MCF 10A (cell line): ENCODE measurements around the gene ADAMTS4. TPM values are rescaled to one million over a fixed set of nuclear protein-coding genes. Genes with fewer than 3 reads are reported as not detected.
A peak's percentile ranks its signal among the peaks of the same experiment; 100 is the strongest.

ENCODE experiments used
- BruUV-seq: library from RNA; stranded (reverse); fragments of 400-500 nt; replicated peaks from 2 replicates; lab custom pipeline; 2021; lab: Mats Ljungman, UMichigan
- CTCF ChIA-PET: fragments of 300-600 bp; sonication (Branson Sonifier 250); formaldehyde crosslinking; extraction: SDS; loops from one replicate; lab custom pipeline; 2021; ENCODE audit warnings: antibody characterized with exemption, inconsistent platforms; lab: Yijun Ruan, JAX
- POLR2A ChIA-PET: fragments of 300-600, 350-650 bp; sonication (Branson Sonifier 250); formaldehyde crosslinking; extraction: SDS; loops from one replicate; lab custom pipeline; 2020; ENCODE audit warnings: antibody characterized with exemption, inconsistent platforms; lab: Yijun Ruan, JAX
- DNase-seq: peaks from one replicate; pipeline ENCODE4 v3.0.0-alpha.2; 2018; ENCODE audit not compliant: unreplicated experiment
- H3K27ac Mint-ChIP-seq: one replicate; pipeline ENCODE4 v1.8.0; 2022; ENCODE audit warnings: mild to moderate bottlenecking, low read depth, mixed read lengths; ENCODE audit not compliant: unreplicated experiment
- H3K27me3 Mint-ChIP-seq: one replicate; pipeline ENCODE4 v1.8.0; 2022; ENCODE audit warnings: mixed read lengths; ENCODE audit not compliant: insufficient read depth, unreplicated experiment
- H3K36me3 Mint-ChIP-seq: one replicate; pipeline ENCODE4 v1.8.0; 2022; ENCODE audit warnings: mild to moderate bottlenecking, moderate library complexity, mixed read lengths; ENCODE audit not compliant: insufficient read depth, unreplicated experiment
- H3K4me1 Mint-ChIP-seq: one replicate; pipeline ENCODE4 v1.8.0; 2022; ENCODE audit warnings: mixed read lengths; ENCODE audit not compliant: insufficient read depth, unreplicated experiment
- H3K4me3 Mint-ChIP-seq: one replicate; pipeline ENCODE4 v1.8.0; 2022; ENCODE audit warnings: mild to moderate bottlenecking, moderate library complexity, mixed read lengths; ENCODE audit not compliant: unreplicated experiment
- H3K9me3 Mint-ChIP-seq: one replicate; pipeline ENCODE4 v1.8.0; 2022; ENCODE audit warnings: mixed read lengths; ENCODE audit not compliant: unreplicated experiment
- CTCF ChIP-seq: fragments of 200-600 bp; IDR thresholded peaks from one replicate; pipeline ENCODE4 v1.8.0; 2022; ENCODE audit warnings: antibody characterized with exemption, mild to moderate bottlenecking; ENCODE audit not compliant: unreplicated experiment
- intact Hi-C: fragments of 100-400 bp; cut with micrococcal nuclease; formaldehyde crosslinking; loops from 2 replicates; pipeline ENCODE4 v1.14.1; 2022
- total RNA-seq: library from RNA; stranded (reverse); gene quantifications from 2 replicates; pipeline ENCODE4 v1.2.3, GENCODE V29; 2022

ADAMTS4 gene
- total RNA-seq, 1 experiment from 2014 or later: not detected

- peaks cover 22% of the 10 kb centered on the region for H3K36me3 Mint-ChIP-seq
- H3K4me3 Mint-ChIP-seq: no peak overlapping the region
- no peak overlapping the region for H3K27ac Mint-ChIP-seq
- H3K4me1 Mint-ChIP-seq: peaks cover 53% of the 10 kb centered on the region
- DNase-seq: no peak
- no peaks in the 10 kb centered on the region for H3K27me3 Mint-ChIP-seq
- no TSS peak for BruUV-seq
- H3K9me3 Mint-ChIP-seq: no peaks in the 10 kb centered on the region
- ChIA-PET CTCF (interaction anchor here (0.5 to 4.1 kb wide), 14 partner anchors 9 to 1221 kb away, joined by 3 to 28 read pairs (median 4); partner anchors contain the start of genes PPOX and TOMM40L), POLR2A (interaction anchor here (1.0 to 2.9 kb wide), 5 partner anchors 18 to 190 kb away, joined by 3 to 11 read pairs (median 5); partner anchors contain the start of gene TOMM40L)
- no peak for TF ChIP-seq CTCF
- intact Hi-C loops: no loop called here
Observed at GRCh38 chr1:161199506-161200139, 769 bp upstream of the ADAMTS4 start.

- intact Hi-C loops: no loop called here
- Mint-ChIP-seq H3K9me3 (no peaks in the 10 kb centered on the region), H3K27me3 (no peaks in the 10 kb centered on the region), H3K36me3 (peaks cover 9% of the 10 kb centered on the region), H3K27ac (no peak overlapping the region), H3K4me3 (peak overlapping the region; percentile 11), H3K4me1 (peaks cover 45% of the 10 kb centered on the region)
- TF ChIP-seq CTCF: no peak
- CTCF ChIA-PET: interaction anchor here (0.5 to 4.1 kb wide), 17 partner anchors 10 to 188 kb away, joined by 3 to 28 read pairs (median 4); partner anchors contain the start of genes PPOX and TOMM40L
- peak; percentile 81 for DNase-seq
- POLR2A ChIA-PET: interaction anchor here (0.6 to 2.9 kb wide), 13 partner anchors 12 to 568 kb away, joined by 3 to 11 read pairs (median 4); partner anchors contain the start of genes DEDD, FCER1G and TOMM40L
- no TSS peak for BruUV-seq
Observed at GRCh38 chr1:161198194-161198896, 509 bp downstream of the ADAMTS4 start.

GRCh38 chr1:161197560-161198193 lies 1.2 kb downstream of the ADAMTS4 start:
- no peak for DNase-seq
- no TSS peak for BruUV-seq
- no peak overlapping the region for H3K4me3 Mint-ChIP-seq
- H3K9me3 Mint-ChIP-seq: no peaks in the 10 kb centered on the region
- intact Hi-C loops: no loop called here
- no peak for TF ChIP-seq CTCF
- H3K36me3 Mint-ChIP-seq: peaks cover 2% of the 10 kb centered on the region
- POLR2A ChIA-PET: interaction anchor here (0.6 to 2.9 kb wide), 9 partner anchors 17 to 569 kb away, joined by 3 to 11 read pairs (median 4); partner anchors contain the start of genes DEDD, FCER1G and TOMM40L
- CTCF ChIA-PET: interaction anchor here (0.5 to 4.1 kb wide), 10 partner anchors 9 to 208 kb away, joined by 3 to 28 read pairs (median 6); partner anchors contain the start of gene TOMM40L
- H3K27me3 Mint-ChIP-seq: no peaks in the 10 kb centered on the region
- no peak overlapping the region for H3K27ac Mint-ChIP-seq
- peaks cover 46% of the 10 kb centered on the region for H3K4me1 Mint-ChIP-seq
